Motor neuron (in vitro differentiated cells): ENCODE measurements around the gene LRMDA. TPM values are rescaled to one million over a fixed set of nuclear protein-coding genes. Genes with fewer than 3 reads are reported as not detected.
"Not testable (repeated sequence)": the region's sequence is repeated elsewhere in the genome, so short reads cannot be mapped to it uniquely, and the experiment has no call there.

Experiments
- ATAC-seq, 8 experiments: fragments of 200-7000 bp; cut with Tn5 transposase; replicated peaks in 6 of 8; 2 replicates each; pipeline ENCODE4 v1.8.0; 2021; ENCODE audit warnings: mild to moderate bottlenecking in 8 of 8, moderate library complexity in 8 of 8
- H3K27ac ChIP-seq, 2 donors: fragments of 250-450 bp; sonication (Bioruptor Pico); 2 replicates each; pipeline ENCODE4 v1.9.0; 2021; ENCODE audit warnings: antibody characterized with exemption in 2 of 2, mild to moderate bottlenecking in 2 of 2, moderate library complexity in 1 of 2
- H3K4me1 ChIP-seq, 2 donors: fragments of 250-450 bp; sonication (Bioruptor Pico); replicated peaks in 1 of 2; 2 replicates each; pipeline ENCODE4 v1.6.1; 2021; ENCODE audit warnings: antibody characterized with exemption in 2 of 2, mild to moderate bottlenecking in 2 of 2, moderate library complexity in 1 of 2
- H3K4me3 ChIP-seq, 5 donors: fragments of 250-450 bp; sonication (Bioruptor Pico); 2 replicates each; pipeline ENCODE4 v1.9.0; 2021; ENCODE audit warnings: antibody characterized with exemption in 5 of 5, mild to moderate bottlenecking in 5 of 5, moderate library complexity in 4 of 5
- WGBS, 10 experiments: fragments of 450-650 bp; shearing (Covaris generic); methylation state at CpG; one replicate each; pipeline ENCODE4 v1.0.0; 2022; 5-methylcytosine and 5-hydroxymethylcytosine counted together
- in situ Hi-C, 9 experiments: fragments of 400-800 bp; cut with MboI; loops; one replicate each; pipeline ENCODE4 v1.15.0; 2021; ENCODE audit warnings: low sequenced_read_pairs in 9 of 9, low pct_unique_long_range_greater_than_20kb in 2 of 9; ENCODE audit not compliant: unreplicated experiment in 9 of 9
- total RNA-seq, 8 experiments: library from RNA; unstranded; fragments of 300-600 nt; gene quantifications; 2 replicates each; pipeline versions ENCODE4 v1.2.3 to v1.2.4, GENCODE V29; 2022

LRMDA gene
- total RNA-seq, 8 experiments from 2014 or later = 0.85 to 5.4 (median 2.2) TPM; not detected in 1

GRCh38 chr10:76558586-76558985, 1127.2 kb downstream of the LRMDA start:
- whole genome bisulfite sequencing, 10 experiments = 0 to 100% (median 63%) methylated on average over 1 of the region's 1 CpG; no CpG with 5 or more reads in 2 of the 10 experiments
- H3K4me3 ChIP-seq = no peak overlapping the region
- ATAC-seq = peak in 5 of 8 experiments; percentile 17 to 89 (median 55)
- no peak overlapping the region for H3K27ac ChIP-seq
- peaks cover 15 to 33% of the 10 kb centered on the region in 2 donors for H3K4me1 ChIP-seq
- in situ Hi-C loops = no loop called here

GRCh38 chr10:76558996-76559891, 1127.8 kb downstream of the LRMDA start:
- ATAC-seq = peak in 3 of 8 experiments; percentile 30 to 65 (median 47)
- Histone ChIP-seq H3K27ac (no peak overlapping the region), H3K4me3 (no peak overlapping the region), H3K4me1 (peaks cover 8 to 27% of the 10 kb centered on the region in 2 donors)
- in situ Hi-C loops = no loop called here
- 0 to 100% (median 73%) methylated on average over 1 to 3 of the region's 3 CpGs; no CpG with 5 or more reads in 2 of the 10 experiments for WGBS, 10 experiments

GRCh38 chr10:76559892-76560220, 1128.4 kb downstream of the LRMDA start:
- peaks cover 2 to 20% of the 10 kb centered on the region in 2 donors for H3K4me1 ChIP-seq
- 0 to 100% (median 73%) methylated on average over 1 of the region's 1 CpG; no CpG with 5 or more reads in 4 of the 10 experiments for WGBS, 10 experiments
- H3K27ac ChIP-seq = no peak overlapping the region
- in situ Hi-C loops = loop anchor here in 1 of 9 experiments (10.0 kb wide), 1 partner anchor 435 kb away; no protein-coding TSS in a partner anchor
- H3K4me3 ChIP-seq = no peak overlapping the region
- peak in 1 of 8 experiments; percentile 7 for ATAC-seq

GRCh38 chr10:76560338-76560737, 1128.9 kb downstream of the LRMDA start:
- Histone ChIP-seq H3K27ac (no peak overlapping the region), H3K4me3 (no peak overlapping the region), H3K4me1 (peaks cover 0 to 19% of the 10 kb centered on the region in 2 donors)
- in situ Hi-C loops = loop anchor here in 1 of 9 experiments (10.0 kb wide), 1 partner anchor 434 kb away; no protein-coding TSS in a partner anchor
- 82 to 100% (median 94%) methylated on average over 1 to 5 of the region's 5 CpGs; no CpG with 5 or more reads in 3 of the 10 experiments for WGBS, 10 experiments
- ATAC-seq = no peak

GRCh38 chr10:76563286-76563685, 1131.9 kb downstream of the LRMDA start:
- ATAC-seq = no peak
- Histone ChIP-seq H3K4me3 (no peak overlapping the region), H3K27ac (no peak overlapping the region), H3K4me1 (peaks cover 0 to 4% of the 10 kb centered on the region in 2 donors)
- in situ Hi-C loops = loop anchor here in 1 of 9 experiments (10.0 kb wide), 1 partner anchor 432 kb away; no protein-coding TSS in a partner anchor

- Histone ChIP-seq H3K4me1 (no peaks in the 10 kb centered on the region), H3K27ac (no peak overlapping the region), H3K4me3 (no peak overlapping the region)
- in situ Hi-C loops = no loop called here
- WGBS, 10 experiments = 0 to 100% (median 48%) methylated on average over 1 of the region's 1 CpG
- ATAC-seq = no peak
These were observed 1140.6 kb downstream of the LRMDA start for GRCh38 chr10:76572021-76572420.

- Histone ChIP-seq H3K27ac (no peak overlapping the region), H3K4me3 (no peak overlapping the region), H3K4me1 (no peaks in the 10 kb centered on the region)
- in situ Hi-C loops = no loop called here
- no peak for ATAC-seq
- whole genome bisulfite sequencing, 10 experiments = 0 to 76% (median 59%) methylated on average over 1 to 3 of the region's 4 CpGs; no CpG with 5 or more reads in 1 of the 10 experiments
These were observed 1145.0 kb downstream of the LRMDA start for GRCh38 chr10:76576276-76576962.

- in situ Hi-C loops = no loop called here
- WGBS, 10 experiments = 9 to 100% (median 73%) methylated on average over 1 to 2 of the region's 2 CpGs; no CpG with 5 or more reads in 5 of the 10 experiments
- H3K4me1 ChIP-seq = no peaks in the 10 kb centered on the region
- no peak for ATAC-seq
- H3K4me3 ChIP-seq = no peak overlapping the region
- no peak overlapping the region for H3K27ac ChIP-seq
These were observed 1146.0 kb downstream of the LRMDA start for GRCh38 chr10:76577455-76577854.

- no peak overlapping the region for H3K27ac ChIP-seq
- no peaks in the 10 kb centered on the region for H3K4me1 ChIP-seq
- H3K4me3 ChIP-seq = no peak overlapping the region
- no peak for ATAC-seq
- 33 to 100% (median 86%) methylated on average over 1 to 4 of the region's 4 CpGs for WGBS, 10 experiments
- in situ Hi-C loops = no loop called here
These were observed 1150.3 kb downstream of the LRMDA start for GRCh38 chr10:76581506-76582256.

GRCh38 chr10:76582531-76582930, 1151.1 kb downstream of the LRMDA start:
- in situ Hi-C loops = no loop called here
- ATAC-seq = no peak
- no peak overlapping the region for H3K4me3 ChIP-seq
- no peak overlapping the region for H3K27ac ChIP-seq
- no peaks in the 10 kb centered on the region for H3K4me1 ChIP-seq
- WGBS, 10 experiments = 67 to 100% (median 82%) methylated on average over 1 of the region's 1 CpG; no CpG with 5 or more reads in 2 of the 10 experiments

- H3K4me3 ChIP-seq = no peak overlapping the region
- no peak overlapping the region for H3K27ac ChIP-seq
- peak in 3 of 8 experiments; percentile 42 to 57 (median 47) for ATAC-seq
- no peaks in the 10 kb centered on the region for H3K4me1 ChIP-seq
- in situ Hi-C loops = no loop called here
- 7 to 82% (median 69%) methylated on average over 2 to 3 of the region's 3 CpGs; no CpG with 5 or more reads in 1 of the 10 experiments for WGBS, 10 experiments
These were observed 1152.3 kb downstream of the LRMDA start for GRCh38 chr10:76583711-76584161.

- H3K27ac ChIP-seq, ATAC-seq: not testable (repeated sequence)
- 58 to 100% (median 70%) methylated on average over 1 to 9 of the region's 9 CpGs; no CpG with 5 or more reads in 2 of the 10 experiments for WGBS, 10 experiments
These were observed 1153.0 kb downstream of the LRMDA start for GRCh38 chr10:76584466-76584865.

More at GRCh38 chr10:76584466-76584865, 1153.0 kb downstream of the LRMDA start:
- H3K4me1 ChIP-seq, H3K4me3 ChIP-seq, in situ Hi-C loops: not testable (repeated sequence)
